Stimulated activated naive CD4-positive, alpha-beta T cell treated with Interleukin-2 at 50 U/mL for 16 hours (primary cell): ENCODE measurements around the gene PSME3IP1.
A peak's percentile ranks its signal among the peaks of the same experiment; 100 is the strongest.
"Not testable (repeated sequence)": the region's sequence is repeated elsewhere in the genome, so short reads cannot be mapped to it uniquely, and the experiment has no call there.

Experiments used
- DNase-seq: peaks from one replicate; lab custom pipeline; 2025; lab: John Stamatoyannopoulos, UW

Gene PSME3IP1

DNA sequence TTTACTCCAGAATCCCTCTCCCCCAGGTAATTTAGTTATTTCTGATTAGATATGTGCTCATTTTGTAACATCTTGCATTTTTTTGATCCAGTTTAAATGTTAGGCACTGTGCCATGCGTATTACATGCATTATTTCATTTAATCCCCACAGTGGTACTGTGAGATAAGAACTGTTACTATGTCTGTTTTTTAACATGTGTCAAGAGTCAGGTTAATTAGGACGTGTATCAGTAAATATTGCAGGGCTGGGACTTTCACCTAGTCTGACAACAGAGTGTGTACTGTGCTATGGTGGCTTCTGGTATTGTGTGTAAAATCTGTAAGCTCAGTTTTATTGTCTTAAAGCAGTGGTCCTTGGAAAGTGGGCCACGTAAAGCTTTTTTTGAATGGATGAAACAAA, 10.9 kb upstream of the PSME3IP1 start:
- no peak for DNase-seq

DNA sequence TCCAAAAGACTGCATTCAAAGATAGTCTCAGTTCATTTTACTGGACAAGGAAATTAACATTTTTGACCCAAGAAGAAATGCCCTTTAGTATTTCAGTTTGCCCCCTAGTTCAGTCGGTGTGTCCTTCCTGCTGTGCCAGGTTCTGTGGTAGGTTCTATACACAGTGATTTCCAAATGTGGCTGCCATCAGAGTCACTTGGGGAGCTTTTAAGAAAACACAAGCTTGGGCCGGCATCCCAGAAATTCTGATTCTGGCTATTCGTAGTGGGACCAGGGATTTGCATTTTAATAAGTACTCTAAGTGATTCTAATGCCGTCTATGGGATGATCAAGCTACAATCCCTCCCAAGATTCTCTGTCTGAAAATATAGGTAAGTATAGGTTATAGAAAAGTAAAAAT, 10.4 kb upstream of the PSME3IP1 start:
- DNase-seq: no peak

DNA sequence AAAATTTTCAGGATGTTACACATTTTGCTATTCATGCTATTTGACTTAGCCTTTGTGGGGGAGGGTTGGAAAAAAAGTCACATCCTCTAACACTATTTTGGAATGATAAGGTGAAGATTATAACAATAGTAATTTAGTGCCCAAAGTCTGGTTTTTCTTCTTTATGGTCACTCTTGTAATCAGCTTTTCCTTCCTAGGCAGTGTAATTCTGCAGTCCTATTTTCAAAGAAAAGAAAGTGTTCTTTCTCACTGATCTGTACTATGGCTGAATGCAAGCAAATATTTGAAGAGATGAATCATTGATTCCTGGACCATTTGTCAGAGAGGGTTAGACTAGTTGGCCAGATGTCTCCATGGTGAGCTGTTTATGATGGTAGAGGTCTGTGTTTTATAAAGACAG, 8.7 kb upstream of the PSME3IP1 start:
- DNase-seq: no peak

DNA sequence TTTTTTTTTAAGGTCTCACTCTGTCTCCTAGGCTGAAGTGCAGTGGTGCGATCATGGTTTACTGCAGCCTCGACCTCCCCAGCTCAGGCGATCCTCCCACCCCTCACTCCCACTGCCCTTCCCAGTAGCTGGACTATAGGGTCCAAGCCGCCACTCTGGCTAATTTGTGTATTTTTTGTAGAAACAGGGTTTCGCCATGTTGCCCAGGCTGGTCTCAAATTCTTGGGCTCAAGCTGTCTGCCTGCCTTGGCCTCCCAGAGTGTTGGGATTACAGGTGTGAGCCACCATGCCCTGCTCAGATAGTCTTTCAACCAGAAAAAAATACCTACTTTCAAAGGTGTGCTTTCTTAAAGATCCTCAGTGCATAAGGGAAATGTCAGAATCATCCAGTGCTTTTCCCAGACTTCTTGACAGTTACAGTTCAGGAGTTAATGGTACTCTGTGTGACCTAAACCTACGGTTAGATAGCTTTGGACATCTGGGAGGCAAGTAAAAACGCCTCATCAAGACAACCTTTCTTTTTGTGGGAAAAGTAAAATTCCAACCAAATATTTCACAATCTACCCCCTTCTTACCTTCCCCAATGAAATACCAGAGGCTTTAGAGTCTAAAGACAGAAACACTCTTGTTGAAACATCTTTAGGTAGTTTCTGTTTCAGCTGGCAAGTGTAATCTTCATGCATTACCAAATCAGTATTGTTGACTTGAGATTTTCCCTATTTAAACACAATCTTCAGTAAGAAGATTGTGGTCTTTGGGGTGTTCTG, 7.1 kb upstream of the PSME3IP1 start:
- no peak for DNase-seq

DNA sequence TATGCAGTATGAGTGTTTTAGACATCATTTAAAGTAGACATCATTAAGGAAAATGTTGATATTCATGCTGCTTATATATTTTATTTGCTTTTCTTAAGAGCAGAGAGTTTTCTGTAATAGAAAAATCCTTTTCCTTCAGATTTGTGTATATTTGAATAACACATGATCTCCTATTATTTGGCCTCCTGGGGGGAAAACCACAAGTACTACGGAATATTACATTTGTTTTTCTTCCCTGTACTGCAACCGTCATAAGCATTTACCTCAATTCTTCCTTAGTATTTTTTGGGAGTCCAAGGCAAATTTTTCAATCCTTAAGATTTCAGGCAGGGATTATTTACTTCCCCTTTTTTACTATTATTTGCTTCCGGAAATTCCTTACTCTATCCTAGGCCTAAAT, 6.3 kb upstream of the PSME3IP1 start:
- DNase-seq: no peak

DNA sequence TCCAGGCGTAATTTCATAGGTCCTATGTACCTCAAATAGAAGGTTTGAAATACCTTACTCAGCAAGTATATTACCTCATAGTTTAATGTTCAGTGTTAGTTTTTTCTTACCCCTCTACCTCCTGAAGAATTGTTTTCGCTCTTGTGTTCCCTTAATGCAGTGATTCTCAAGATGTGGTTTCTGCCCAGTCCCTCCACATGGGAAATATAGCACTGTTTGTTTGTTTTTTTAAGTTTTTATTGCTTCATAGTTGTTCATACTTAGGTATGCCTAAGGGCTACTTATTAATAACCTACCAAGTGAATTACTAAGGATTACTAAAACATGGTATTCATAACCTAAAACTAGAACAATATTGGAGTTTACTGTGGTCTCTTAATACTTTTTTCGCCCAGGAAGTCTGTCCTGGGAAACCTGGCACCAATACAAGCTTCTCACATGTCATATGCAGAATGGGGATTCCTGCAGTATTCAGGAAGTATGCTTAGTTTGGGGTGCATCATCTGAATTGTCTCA, 5.3 kb upstream of the PSME3IP1 start:
- no peak for DNase-seq

DNA sequence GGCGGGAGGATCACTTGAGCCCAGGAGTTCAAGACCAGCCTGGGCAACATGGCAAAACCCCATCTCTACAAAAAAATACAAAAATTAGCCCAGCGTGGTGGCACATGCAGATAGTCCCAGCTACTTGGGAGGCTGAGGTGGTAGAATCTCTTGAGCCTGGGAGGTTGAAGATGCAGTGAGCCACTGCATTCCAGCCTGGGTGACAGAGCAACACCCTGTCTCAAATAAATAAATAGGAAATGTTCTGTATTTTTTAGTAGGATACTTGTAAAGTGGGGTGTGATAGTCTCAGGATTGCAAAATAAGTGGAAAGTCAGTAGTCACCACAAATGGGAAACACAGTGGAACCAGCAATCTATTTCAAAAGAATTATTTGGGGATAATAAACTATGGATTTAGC, 4.3 kb upstream of the PSME3IP1 start:
- DNase-seq: no peak

DNA sequence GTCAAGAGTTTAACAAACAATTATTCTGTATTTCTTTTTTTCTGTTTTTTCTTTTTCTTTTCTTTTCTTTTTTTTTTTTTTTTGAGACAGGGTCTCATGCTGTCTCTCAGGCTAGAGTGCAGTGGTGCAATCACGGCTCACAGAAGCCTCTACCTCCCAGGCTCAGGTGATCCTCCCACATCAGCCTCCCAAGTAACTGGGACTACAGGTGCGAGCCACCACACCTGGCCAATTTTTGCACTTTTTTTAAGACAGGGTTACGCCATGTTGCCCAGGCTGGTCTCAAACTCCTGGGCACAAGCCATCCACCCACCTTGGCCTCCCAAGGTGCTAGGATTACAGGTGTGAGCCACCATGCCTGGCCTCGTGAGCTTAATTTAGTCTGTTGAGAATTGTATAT, 3.7 kb upstream of the PSME3IP1 start:
- DNase-seq: not testable (repeated sequence)

DNA sequence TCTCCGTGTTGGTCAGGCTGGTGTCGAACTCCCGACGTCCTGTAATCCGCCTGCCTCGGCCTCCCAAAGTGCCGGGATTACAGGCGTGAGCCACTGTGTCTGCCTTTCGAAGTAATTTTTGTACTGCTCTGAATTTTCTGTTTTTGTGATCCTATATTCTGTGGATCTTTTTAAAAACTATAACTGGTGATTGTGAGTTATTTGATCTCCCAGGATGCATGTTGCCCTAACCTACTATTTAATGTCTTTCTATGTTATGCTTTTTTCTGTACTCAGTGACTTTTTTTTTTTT, 2.8 kb upstream of the PSME3IP1 start:
- no peak for DNase-seq

DNA sequence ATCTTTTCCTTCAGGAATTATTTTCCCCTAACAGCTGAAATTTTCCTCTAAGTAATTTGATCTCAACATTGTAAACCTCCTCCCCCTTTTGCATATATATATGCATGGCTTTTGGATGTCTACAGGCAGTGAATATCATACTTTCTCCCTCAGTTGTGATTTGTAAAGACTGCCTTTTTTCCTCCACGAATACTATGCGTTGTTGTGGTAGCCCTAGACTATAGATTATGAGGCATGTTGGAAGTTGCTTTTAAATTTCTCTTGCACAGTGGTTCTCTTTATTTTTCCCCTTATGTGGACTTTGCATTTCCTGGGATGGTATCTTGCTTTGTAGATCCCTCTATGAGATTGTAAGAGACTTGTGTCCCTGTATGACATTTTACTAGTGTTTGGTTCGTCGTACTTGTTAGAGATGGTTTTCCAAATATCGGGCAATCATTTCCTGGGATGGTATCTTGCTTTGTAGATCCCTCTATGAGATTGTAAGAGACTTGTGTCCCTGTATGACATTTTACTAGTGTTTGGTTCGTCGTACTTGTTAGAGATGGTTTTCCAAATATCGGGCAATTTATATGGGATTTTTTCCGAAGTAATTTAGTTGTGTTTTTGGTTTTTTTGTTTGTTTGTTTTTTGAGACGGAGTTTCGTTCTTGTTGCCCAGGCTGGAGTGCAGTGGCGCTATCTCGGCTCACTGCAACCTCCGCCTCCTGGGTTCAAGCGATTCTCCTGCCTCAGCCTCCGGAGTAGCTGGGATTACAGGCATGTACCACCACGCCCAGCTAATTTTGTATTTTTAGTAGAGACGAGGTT, 2.3 kb upstream of the PSME3IP1 start:
- DNase-seq: not testable (repeated sequence)

DNA sequence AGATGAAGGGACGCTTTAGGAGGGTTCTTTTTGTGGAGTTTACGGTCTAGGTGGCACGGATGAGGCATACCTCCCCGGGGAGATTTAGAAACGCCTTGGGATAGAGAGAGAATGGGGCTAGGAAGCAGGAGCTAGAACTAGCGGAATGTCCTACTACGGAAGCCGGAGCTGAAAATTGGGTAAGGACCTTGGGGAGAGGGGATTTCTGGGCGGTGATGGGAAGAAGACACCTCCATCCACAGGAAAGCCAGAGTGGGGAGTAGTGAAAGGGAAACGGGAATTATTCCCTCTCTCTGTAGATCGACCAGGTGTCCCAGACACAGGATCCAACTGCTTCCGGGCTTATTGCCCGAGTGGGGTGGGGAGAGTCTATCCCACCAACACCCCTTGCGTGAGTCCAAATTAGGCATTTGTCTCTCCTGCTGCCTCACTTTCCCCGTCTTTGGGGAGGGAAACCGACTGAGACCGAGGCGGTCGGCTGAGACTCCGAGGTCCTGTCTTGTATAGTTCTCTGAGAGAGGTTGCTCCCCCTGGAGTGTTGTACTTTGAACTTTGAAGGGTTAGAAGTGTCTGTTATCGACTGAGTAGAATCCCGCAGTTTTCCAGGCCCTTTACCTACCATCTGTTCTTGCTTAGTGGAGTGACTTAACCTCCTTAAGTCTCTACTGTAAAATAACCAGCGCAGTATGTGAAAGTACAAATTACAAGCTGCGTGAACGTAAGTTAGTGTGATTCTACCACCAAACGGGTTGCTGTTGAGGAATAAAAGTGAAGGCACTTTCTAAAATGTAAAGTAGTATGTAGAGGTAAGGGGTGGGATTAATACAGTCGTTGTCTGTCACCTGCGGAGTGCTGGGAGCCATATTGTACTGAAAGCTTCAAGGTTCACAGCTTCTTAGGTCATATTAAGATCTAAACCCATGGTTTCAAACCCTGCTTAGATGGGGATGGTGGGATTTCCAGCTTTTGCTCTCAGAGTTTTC, 1.3 kb upstream of the PSME3IP1 start:
- DNase-seq: no peak

DNA sequence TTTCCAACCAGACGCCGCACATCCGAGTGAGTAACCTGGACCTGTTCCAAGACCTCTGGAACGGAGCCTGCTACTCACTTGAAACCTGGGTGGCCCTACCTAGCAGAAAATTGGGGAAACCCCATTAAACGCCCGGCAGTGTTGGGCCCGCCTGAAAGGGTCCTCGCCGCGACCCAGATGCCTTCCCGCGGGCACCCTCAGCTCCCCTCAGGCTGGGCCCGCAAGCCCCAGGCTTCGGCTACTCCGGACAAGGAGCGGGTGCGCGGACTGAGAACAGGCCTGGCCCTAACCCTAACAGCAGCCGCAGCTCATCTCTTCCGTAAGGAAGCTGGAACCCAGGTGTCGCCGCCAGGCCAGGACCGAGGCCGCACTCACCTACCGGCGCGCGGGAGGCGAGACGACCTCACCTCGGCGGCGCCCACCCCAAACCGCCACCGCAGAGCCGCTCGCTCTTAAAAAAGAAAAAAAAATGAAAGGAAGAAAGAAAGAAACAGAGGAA, 344 bp downstream of the PSME3IP1 start:
- DNase-seq: peak; percentile 25

DNA sequence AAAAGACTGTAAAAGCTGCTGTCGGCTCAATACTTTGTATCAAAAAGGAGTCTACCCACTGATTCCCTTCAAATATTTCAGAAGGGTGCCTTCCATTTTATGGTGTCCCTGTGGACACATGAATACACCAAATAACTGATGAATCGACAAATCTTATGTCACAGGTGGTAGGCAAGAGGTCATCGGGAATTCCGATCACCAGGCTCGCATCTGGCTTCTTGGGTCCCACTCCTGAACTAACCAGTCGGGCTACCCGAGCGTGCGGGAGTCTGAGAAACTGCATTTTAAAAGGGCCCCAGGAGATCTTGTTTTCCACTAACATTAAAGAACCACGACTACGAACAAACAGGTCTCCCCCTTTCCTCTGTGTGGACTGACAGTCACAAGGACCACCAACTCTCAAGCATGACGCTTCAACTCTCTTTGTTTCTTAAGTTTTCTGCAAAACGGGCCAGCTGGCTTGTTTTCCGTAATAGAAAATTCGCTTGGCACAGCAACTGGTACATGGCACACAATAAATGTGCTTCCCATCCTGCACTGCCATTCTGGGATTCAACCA, 873 bp downstream of the PSME3IP1 start:
- DNase-seq: no peak

DNA sequence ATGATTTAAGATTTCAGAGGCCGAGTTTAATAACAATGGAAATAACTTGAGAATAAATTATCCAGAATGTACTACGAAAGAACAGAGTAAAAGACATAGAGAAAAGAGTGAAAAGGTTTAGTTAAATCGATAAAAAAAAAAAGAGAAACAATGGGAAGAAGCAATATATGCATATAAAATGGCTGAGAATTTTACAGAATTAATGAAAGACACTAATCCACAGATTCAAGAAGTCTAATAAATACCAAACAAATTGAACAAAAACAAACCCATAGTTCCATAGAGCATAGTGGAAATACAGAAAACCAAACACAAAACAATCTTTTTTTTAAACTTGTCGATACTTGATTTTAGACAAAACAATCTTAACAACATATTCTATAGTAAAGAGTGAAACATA, 1.7 kb downstream of the PSME3IP1 start:
- DNase-seq: no peak

DNA sequence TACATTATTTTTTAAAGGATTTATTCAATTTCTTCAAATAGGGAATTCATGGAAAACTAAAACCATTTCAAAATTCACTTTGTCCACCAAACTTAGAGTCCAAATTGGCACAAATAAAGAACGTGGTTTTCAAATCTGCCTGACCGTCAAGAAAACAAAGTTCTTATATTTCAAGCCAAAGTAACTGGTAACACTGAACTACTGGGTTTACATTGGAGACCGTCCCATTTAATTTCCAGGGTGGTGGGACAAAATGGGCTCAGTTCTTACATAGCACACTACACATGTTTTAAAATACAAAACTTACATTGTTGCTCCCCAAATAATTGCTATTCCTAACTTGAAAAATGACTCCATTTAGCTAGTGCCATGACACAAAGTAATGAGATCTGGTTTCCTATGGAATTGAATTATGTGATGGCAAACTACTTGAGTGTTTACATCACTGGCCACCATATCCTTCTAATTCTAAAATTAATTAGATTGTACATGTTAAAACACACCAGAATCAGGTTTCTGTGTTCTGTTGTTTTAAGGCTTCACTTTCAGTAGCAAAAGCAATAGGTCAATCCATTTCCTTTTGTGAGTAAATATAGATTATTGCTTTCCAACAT, 6.5 kb downstream of the PSME3IP1 start:
- no peak for DNase-seq

DNA sequence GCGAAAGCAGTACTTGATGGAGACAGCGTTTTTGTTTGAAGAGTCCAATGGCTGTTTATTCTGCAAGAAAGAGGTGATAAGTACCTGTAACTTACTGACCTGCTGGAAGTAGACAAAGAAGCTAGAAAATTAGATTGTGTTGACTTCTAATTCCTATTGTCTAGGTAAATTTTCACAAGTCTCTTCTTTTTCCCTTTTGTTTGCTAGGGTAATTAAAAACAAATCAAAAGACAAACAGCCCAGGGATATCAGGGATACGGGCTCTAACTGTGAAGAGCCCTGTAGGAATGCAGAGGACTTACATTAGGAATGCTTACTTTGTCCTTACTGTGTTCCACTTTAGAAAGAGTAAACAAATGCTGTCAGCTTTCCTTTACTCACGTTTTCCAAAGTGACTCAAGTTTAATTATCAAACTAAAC, 7.0 kb downstream of the PSME3IP1 start:
- no peak for DNase-seq

DNA sequence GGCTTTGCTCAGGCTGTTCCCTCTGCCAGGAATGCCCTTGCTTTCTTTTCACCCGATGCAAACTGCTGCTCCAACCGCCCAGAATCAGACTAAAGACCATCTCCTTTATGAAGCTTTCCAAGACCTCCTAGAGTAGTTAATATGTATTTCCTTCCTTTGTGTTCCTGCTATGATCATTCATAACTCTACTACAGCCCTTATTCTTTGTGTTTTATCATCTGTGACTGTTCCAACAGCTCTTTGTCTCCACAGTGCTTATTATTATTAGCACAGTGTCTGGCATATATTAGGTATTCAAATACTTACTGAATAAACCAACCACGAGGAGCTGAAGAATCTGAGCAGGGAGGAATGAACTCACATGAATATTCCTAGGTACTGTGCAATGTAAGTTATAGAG, 7.6 kb downstream of the PSME3IP1 start:
- DNase-seq: no peak

DNA sequence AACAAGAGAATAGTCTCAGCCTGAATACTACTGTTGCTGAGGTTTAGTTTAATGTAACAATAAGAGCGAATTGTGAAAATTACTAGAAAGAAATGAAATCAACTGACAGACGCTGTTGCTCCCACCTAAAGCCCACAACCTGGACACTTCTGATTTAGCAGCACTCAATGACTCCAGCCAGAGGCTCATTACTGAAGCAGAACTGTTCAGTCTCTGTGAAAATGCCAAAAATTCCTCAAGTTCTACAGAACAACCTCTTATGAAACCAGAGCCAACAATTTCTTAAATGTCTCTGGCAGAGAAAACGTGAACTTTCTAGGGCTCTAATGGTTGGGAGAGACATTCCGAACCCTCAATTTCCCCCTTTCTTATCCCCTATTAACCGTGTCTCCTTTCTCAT, 9.9 kb downstream of the PSME3IP1 start:
- no peak for DNase-seq

DNA sequence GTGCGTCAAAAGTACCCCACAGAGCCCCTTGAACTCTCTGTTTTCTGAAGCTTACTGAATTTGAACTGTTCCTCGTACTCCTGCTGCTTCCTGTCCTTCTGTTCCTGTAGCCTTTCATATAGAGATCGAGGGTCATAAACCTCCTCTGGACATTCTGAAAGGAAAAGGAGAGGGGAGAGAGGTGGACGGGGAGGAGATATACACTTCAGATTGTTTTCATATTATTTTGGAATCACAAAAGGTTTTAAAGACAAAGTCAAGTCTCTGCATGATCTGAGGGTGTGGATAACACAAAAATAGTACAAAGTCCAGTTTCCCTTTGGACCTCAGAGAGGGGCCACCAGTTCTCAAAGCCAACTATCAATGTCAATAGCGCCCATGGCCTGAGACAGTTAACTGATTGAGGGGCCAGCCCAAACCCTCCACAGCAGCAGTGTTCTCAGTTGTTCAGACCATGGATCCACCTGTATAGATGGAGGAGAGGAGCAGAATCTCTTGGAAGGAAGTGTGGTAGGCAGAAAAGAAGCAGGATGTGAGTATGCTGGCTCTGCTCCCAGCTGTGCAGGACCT, 13.0 kb downstream of the PSME3IP1 start:
- DNase-seq: no peak

DNA sequence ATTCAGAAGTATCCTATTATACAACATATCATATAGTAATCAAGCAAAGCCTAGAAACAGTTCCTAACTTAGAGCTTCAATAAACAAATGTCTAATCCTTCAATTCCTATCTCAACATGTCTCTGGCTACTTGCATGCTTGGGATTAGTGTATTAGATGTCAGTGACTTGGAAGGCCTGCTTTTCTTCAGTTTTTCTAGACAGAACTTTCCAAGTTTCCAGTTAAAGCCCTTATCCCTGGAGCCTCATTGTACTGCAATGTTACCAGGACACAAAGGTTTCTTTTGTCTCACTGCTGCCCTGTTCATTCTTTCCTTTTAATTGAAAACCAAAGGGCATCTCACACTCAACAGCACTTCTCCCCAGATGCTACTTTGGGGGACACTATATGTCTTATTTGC, 16.5 kb downstream of the PSME3IP1 start:
- DNase-seq: no peak

DNA sequence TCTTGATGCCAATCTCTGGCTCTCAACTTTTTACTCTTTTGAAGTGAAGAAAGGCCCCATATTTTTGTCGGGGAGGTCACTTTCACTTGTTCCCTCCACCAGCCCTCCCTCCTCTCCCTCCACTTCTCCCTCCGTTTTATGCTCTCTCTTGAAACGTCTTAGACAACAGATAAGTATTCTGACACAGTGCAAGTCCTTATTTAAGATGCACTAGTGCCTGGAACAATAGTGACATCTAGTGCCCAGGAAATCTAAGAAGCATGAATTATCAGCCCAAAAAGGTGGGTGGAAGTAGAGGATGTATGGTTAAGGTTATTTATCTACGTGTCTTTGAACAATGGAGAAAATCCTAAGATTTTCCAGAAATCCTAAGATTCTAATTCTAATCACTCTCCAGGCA, 17.9 kb downstream of the PSME3IP1 start:
- DNase-seq: no peak
